Left renal cortex interstitium (tissue), 4 donors: Measurements from ENCODE around the gene RAMP3. TPM values are rescaled to one million over a fixed set of nuclear protein-coding genes. Genes with fewer than 3 reads are reported as not detected.

Source experiments
- polyA plus RNA-seq, 4 donors: library from polyadenylated mRNA; unstranded; fragments of 120-200 nt; gene quantifications; one replicate each; pipeline ENCODE4 v1.2.1, GENCODE V29; 2013; ENCODE audit not compliant: insufficient read length in 4 of 4

The RAMP3 gene
- polyA plus RNA-seq, 4 donors, result 10.0 to 16.0 (median 13.8) TPM

Other genes starting within 250 kb of the RAMP3 start
- under 1 TPM; 0.37 to 0.99 (median 0.63) TPM for gene MYO1G, start 178.8 kb upstream of the RAMP3 start, polyA plus RNA-seq
- 10 to 100 TPM; 23.1 to 32.6 (median 29.4) TPM for gene CCM2, start 157.6 kb upstream of the RAMP3 start, polyA plus RNA-seq
- 10 to 100 TPM in 1 of 4 donors, 1 to 10 TPM in 3; 9.6 to 12.3 (median 9.7) TPM for gene NACAD, start 68.8 kb upstream of the RAMP3 start, polyA plus RNA-seq
- gene TBRG4, start 46.1 kb upstream of the RAMP3 start, polyA plus RNA-seq, result 10 to 100 TPM; 51.0 to 61.1 (median 53.7) TPM